K562 (cell line): Measurements from ENCODE around the gene NPC1. TPM values are rescaled to one million over a fixed set of nuclear protein-coding genes. Genes with fewer than 3 reads are reported as not detected.

ENCODE experiments used
- BRCA1 ChIP-seq, 2 experiments: fragments of 450-650 bp in 1 of 2; sonication (generic) in 1 of 2; formaldehyde crosslinking in 1 of 2; IDR thresholded peaks; 2 replicates each; pipeline versions ENCODE4 v1.5.0 to v1.6.1; 2017 to 2020; ENCODE audit warnings: mild to moderate bottlenecking in 1 of 2, missing genetic modification reagents in 1 of 2
- ESRRB ChIP-seq: fragments of 250-450 bp; sonication (Bioruptor Pico); IDR thresholded peaks from 2 replicates; pipeline ENCODE4 v1.5.0; 2020; ENCODE audit warnings: mild to moderate bottlenecking, moderate library complexity, borderline replicate concordance
- MGA ChIP-seq: fragments of 450-650 bp; IDR thresholded peaks from 2 replicates; pipeline ENCODE4 v1.6.1; 2016; ENCODE audit warnings: mild to moderate bottlenecking, moderate library complexity
- SMARCA4 ChIP-seq: fragments of 450-650 bp; IDR thresholded peaks from 2 replicates; pipeline ENCODE4 v1.6.1; 2016
- ZBTB34 ChIP-seq: fragments of 250-450 bp; sonication (Bioruptor Pico); IDR thresholded peaks from 2 replicates; pipeline ENCODE4 v1.8.0; 2021; ENCODE audit warnings: mild to moderate bottlenecking, moderate library complexity
- ZNF41 ChIP-seq: fragments of 250-450 bp; sonication (Bioruptor Pico); conservative IDR thresholded peaks from 2 replicates; pipeline ENCODE4 v1.4.0; 2020; ENCODE audit warnings: mild to moderate bottlenecking
- ZNF57 ChIP-seq: fragments of 450-650 bp; formaldehyde crosslinking; IDR thresholded peaks from 2 replicates; pipeline ENCODE4 v1.4.0; 2020; ENCODE audit warnings: mild to moderate bottlenecking, moderate library complexity
- polyA plus RNA-seq, 8 experiments: library from polyadenylated mRNA; depleted of rRNA in 4 of 8; stranded (reverse) in 5 of 8; unstranded in 3 of 8; fragments of >200 nt; fragmentation: Nextera tagmentation in 2 of 8; fragmentation: Illumina TruSeq in 1 of 8; extraction: Ambion mirVana in 2 of 8; extraction: Trizol in 1 of 8; gene quantifications; 2 replicates each; pipeline versions ENCODE4 v1.2.1 to v1.2.3, GENCODE V29; 2011 to 2014; ENCODE audit warnings: inconsistent platforms in 1 of 8, missing spikeins in 1 of 8
- total RNA-seq, 7 experiments: library from RNA; depleted of rRNA in 6 of 7; stranded (reverse); fragments of >200 nt in 6 of 7; fragmentation: Illumina TruSeq in 2 of 7; extraction: Trizol in 2 of 7; gene quantifications; 2 replicates each; pipeline versions ENCODE4 v1.2.1 to v1.2.3, GENCODE V29; 2011 to 2021; ENCODE audit warnings: low replicate concordance in 1 of 7

Gene NPC1
- total and polyA plus RNA-seq, 9 of the 15 experiments (the other 6 are each of a cell fraction or from before 2014, with no cell fraction given), result 17.1 to 45.9 (median 27.6) TPM

GRCh38 chr18:23502516-23503037 lies 83.7 kb downstream of the NPC1 start (continued):
- TF ChIP-seq MGA (no peak), SMARCA4 (0 out of 2 replicates have a peak, but pooled peaks have one; percentile 32), ZNF57 (CRISPR knock-in tag) (no peak), ZBTB34 (CRISPR knock-in tag) (no peak), BRCA1 (IDR thresholded peaks at IDR 0.05) (no peak), BRCA1 (CRISPR knock-in tag; IDR thresholded peaks at IDR 0.05) (no peak), ZNF41 (CRISPR knock-in tag) (no peak), ESRRB (0 out of 2 replicates have a peak, but pooled peaks have one; percentile 30)
